Keratinocyte (primary cell): Measurements from ENCODE around the gene FOXL3. TPM values are rescaled to one million over a fixed set of nuclear protein-coding genes. Genes with fewer than 3 reads are reported as not detected.

ENCODE experiments used
- DNase-seq: peaks from one replicate; pipeline ENCODE4 v3.0.0-alpha.2; 2011; ENCODE audit warnings: low read depth, missing footprints, low spot score
- FAIRE-seq: peaks from 2 replicates; lab custom pipeline; 2011; peaks lifted over from hg19 to GRCh38; lab: Jason Lieb, UNC
- H2AFZ ChIP-seq: 2 replicates; pipeline ENCODE4 v1.6.0; 2012; ENCODE audit warnings: low read length, control low read depth, inconsistent platforms; ENCODE audit not compliant: control insufficient read depth
- H3K27ac ChIP-seq: 2 replicates; pipeline ENCODE4 v1.5.1; 2011; ENCODE audit warnings: low read length; ENCODE audit not compliant: control insufficient read depth, insufficient read depth
- H3K27me3 ChIP-seq: 3 replicates; pipeline ENCODE4 v1.6.0; 2011; ENCODE audit warnings: low read length; ENCODE audit not compliant: control insufficient read depth, insufficient read depth; ENCODE audit errors: extremely low read depth
- H3K36me3 ChIP-seq, 2 experiments: 2 replicates in 1 of 2; 3 replicates in 1 of 2; pipeline ENCODE4 v1.5.1; 2011; ENCODE audit warnings: low read length in 2 of 2, mild to moderate bottlenecking in 1 of 2; ENCODE audit not compliant: control insufficient read depth in 2 of 2, insufficient read depth in 2 of 2; ENCODE audit errors: extremely low read depth in 1 of 2
- H3K4me1 ChIP-seq: 3 replicates; pipeline ENCODE4 v1.5.1; 2011; ENCODE audit warnings: low read length; ENCODE audit not compliant: control insufficient read depth, insufficient read depth; ENCODE audit errors: extremely low read depth
- H3K4me2 ChIP-seq: 3 replicates; pipeline ENCODE4 v1.6.0; 2011; ENCODE audit warnings: low read depth, low read length; ENCODE audit not compliant: control insufficient read depth, insufficient read depth; ENCODE audit errors: extremely low read depth
- H3K4me3 ChIP-seq, 3 experiments: fragments of 200-600 bp in 1 of 3; sonication (generic) in 1 of 3; 2 replicates in 2 of 3; 3 replicates in 1 of 3; pipeline ENCODE4 v1.5.1; 2011 to 2016; ENCODE audit warnings: low read length in 3 of 3, mild to moderate bottlenecking in 3 of 3, control low read depth in 2 of 3, inconsistent platforms in 1 of 3, low read depth in 1 of 3, mixed read lengths in 1 of 3, mixed run types in 1 of 3, moderate library complexity in 1 of 3; ENCODE audit not compliant: control insufficient read depth in 2 of 3, insufficient read depth in 2 of 3; ENCODE audit errors: extremely low read depth in 1 of 3
- H3K79me2 ChIP-seq: 2 replicates; pipeline ENCODE4 v1.6.0; 2012; ENCODE audit warnings: low read length; ENCODE audit not compliant: control insufficient read depth, insufficient read depth
- H3K9ac ChIP-seq: 3 replicates; pipeline ENCODE4 v1.6.0; 2011; ENCODE audit warnings: low read length; ENCODE audit not compliant: control insufficient read depth, insufficient read depth; ENCODE audit errors: extremely low read depth
- H3K9me1 ChIP-seq: 3 replicates; pipeline ENCODE4 v1.6.0; 2011; ENCODE audit warnings: low read length; ENCODE audit not compliant: control insufficient read depth, insufficient read depth; ENCODE audit errors: extremely low read depth
- H3K9me3 ChIP-seq: 2 replicates; pipeline ENCODE4 v1.5.1; 2012; ENCODE audit warnings: low read depth, low read length; ENCODE audit not compliant: control insufficient read depth
- H4K20me1 ChIP-seq: 3 replicates; pipeline ENCODE4 v1.6.0; 2011; ENCODE audit warnings: low read length; ENCODE audit not compliant: control insufficient read depth, insufficient read depth; ENCODE audit errors: extremely low read depth
- EZH2 ChIP-seq: IDR thresholded peaks from one replicate; pipeline ENCODE4 v1.6.1; 2012; ENCODE audit warnings: inconsistent platforms, mild to moderate bottlenecking, low read length, moderate library complexity
- dilution Hi-C: fragments of 300-500 bp; cut with MboI; formaldehyde crosslinking; loops from one replicate; pipeline ENCODE4 v1.7.0; 2020; ENCODE audit warnings: low sequenced_read_pairs; ENCODE audit not compliant: extremely low pct_ligation_motif_present
- polyA plus RNA-seq, 5 experiments: library from polyadenylated mRNA; depleted of rRNA in 3 of 5; stranded (reverse) in 3 of 5; stranded (forward) in 1 of 5; unstranded in 1 of 5; fragments of >200 nt; gene quantifications; 1 replicate in 1 of 5; 2 replicates in 3 of 5; 3 replicates in 1 of 5; pipeline versions ENCODE4 v1.2.1 to v1.2.3, GENCODE V29; 2011 to 2012; ENCODE audit warnings: missing spikeins in 2 of 5, low read depth in 1 of 5, low replicate concordance in 1 of 5
- TF ChIP-seq, protein P1 (sequence below), 3 experiments: IDR thresholded peaks in 1 of 3; conservative IDR thresholded peaks in 1 of 3; optimal IDR thresholded peaks in 1 of 3; 2 replicates in 2 of 3; 3 replicates in 1 of 3; pipeline versions ENCODE3 to v1.5.1; 2011; ENCODE audit warnings: low read length in 3 of 3, mild to moderate bottlenecking in 3 of 3, moderate library complexity in 2 of 3, control low read depth in 1 of 3, inconsistent platforms in 1 of 3; ENCODE audit not compliant: insufficient read depth in 2 of 3; ENCODE audit errors: extremely low read depth in 1 of 3

The FOXL3 gene
- polyA plus RNA-seq, 1 donor (not counting 4 experiments of a cell fraction or from before 2014, with no cell fraction given) = not detected

DNA sequence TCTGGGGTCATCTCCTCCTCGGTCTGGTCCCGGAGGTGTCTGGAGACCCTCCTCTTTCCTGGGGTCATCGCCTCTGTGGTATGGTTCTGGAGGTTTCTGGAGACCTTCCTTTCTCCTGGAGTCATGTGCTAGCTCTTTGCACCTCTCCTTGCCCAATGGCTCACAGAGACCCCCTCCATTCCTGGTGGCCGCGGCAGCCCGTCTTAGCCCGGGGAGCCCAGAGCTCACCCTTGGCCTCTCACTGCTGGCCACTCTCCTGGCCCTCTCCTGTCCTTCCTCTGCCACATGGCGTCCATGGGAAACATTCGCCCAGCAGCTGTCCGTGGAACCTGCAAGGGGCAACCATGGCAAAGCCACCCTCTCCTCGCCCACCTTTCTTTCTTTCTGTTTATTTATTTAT is 20.2 kb upstream of the FOXL3 start:
- Histone ChIP-seq H3K79me2 (no peaks in the 10 kb centered on the region), H3K4me3 (no peak overlapping the region), H2AFZ (no peak overlapping the region), H3K4me2 (no peak overlapping the region), H3K9ac (no peak overlapping the region), H4K20me1 (no peaks in the 10 kb centered on the region), H3K9me3 (no peaks in the 10 kb centered on the region), H3K36me3 (no peaks in the 10 kb centered on the region), H3K27me3 (peaks cover 4% of the 10 kb centered on the region), H3K27ac (no peak overlapping the region), H3K4me1 (no peaks in the 10 kb centered on the region), H3K9me1 (no peaks in the 10 kb centered on the region)
- no peak for FAIRE-seq
- TF ChIP-seq, protein P1, sequence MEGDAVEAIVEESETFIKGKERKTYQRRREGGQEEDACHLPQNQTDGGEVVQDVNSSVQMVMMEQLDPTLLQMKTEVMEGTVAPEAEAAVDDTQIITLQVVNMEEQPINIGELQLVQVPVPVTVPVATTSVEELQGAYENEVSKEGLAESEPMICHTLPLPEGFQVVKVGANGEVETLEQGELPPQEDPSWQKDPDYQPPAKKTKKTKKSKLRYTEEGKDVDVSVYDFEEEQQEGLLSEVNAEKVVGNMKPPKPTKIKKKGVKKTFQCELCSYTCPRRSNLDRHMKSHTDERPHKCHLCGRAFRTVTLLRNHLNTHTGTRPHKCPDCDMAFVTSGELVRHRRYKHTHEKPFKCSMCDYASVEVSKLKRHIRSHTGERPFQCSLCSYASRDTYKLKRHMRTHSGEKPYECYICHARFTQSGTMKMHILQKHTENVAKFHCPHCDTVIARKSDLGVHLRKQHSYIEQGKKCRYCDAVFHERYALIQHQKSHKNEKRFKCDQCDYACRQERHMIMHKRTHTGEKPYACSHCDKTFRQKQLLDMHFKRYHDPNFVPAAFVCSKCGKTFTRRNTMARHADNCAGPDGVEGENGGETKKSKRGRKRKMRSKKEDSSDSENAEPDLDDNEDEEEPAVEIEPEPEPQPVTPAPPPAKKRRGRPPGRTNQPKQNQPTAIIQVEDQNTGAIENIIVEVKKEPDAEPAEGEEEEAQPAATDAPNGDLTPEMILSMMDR (optimal IDR thresholded peaks at IDR 0.05 in 1 of 3, IDR thresholded peaks at IDR 0.05 in 1 of 3, conservative IDR thresholded peaks at IDR 0.05 in 1 of 3; ENCODE audit: extremely low read depth in 1 of 3, insufficient read depth in 2 of 3, low read length in 3 of 3) = no peak
- TF ChIP-seq EZH2 = no peak
- dilution Hi-C loops = no loop called here
- no peak for DNase-seq

DNA sequence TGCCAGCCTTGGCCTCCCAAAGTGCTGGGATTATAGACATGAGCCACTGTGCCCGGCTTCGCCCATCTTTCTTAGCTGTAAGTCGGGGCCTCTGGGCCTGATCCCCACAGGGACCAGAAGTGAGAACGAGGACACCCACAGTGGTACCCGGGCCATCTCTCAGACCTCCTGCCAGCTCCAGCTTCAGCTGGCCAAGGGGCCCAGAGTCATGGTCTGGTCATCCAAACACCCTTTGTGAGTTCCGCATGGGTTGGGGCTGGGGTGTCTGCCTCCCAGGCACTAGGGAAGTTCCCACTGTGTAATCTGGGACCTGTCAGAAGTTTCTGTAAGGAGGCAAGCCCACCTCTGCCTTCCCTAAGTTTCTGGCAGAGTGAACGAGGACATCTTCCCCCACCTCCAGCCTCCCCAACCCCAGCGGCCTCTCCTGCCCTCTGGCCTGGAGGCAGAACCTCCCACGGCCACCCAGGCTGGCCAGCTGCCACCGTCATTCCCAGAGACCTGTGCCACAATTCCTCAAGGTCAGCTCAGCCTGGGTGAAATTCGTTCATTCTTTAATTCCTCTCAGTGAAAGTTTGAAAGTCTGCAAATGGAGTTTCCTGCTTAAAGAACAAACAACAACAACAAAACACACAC is 19.5 kb upstream of the FOXL3 start:
- Histone ChIP-seq H3K9me1 (no peaks in the 10 kb centered on the region), H3K9ac (no peak overlapping the region), H3K4me3 (no peak overlapping the region), H3K9me3 (no peaks in the 10 kb centered on the region), H3K27me3 (peaks cover 4% of the 10 kb centered on the region), H3K36me3 (no peaks in the 10 kb centered on the region), H3K4me2 (no peak overlapping the region), H2AFZ (no peak overlapping the region), H3K79me2 (no peaks in the 10 kb centered on the region), H4K20me1 (no peaks in the 10 kb centered on the region), H3K27ac (no peak overlapping the region), H3K4me1 (no peaks in the 10 kb centered on the region)
- no peak for DNase-seq
- dilution Hi-C loops = no loop called here
- no peak for TF ChIP-seq EZH2
- TF ChIP-seq, protein P1 (optimal IDR thresholded peaks at IDR 0.05 in 1 of 3, IDR thresholded peaks at IDR 0.05 in 1 of 3, conservative IDR thresholded peaks at IDR 0.05 in 1 of 3; ENCODE audit: extremely low read depth in 1 of 3, insufficient read depth in 2 of 3, low read length in 3 of 3) = no peak
- no peak for FAIRE-seq
